Measurements from ENCODE around the gene NR2C1.
"Not testable (repeated sequence)": the region's sequence is repeated elsewhere in the genome, so short reads cannot be mapped to it uniquely, and the experiment has no call there.

Gene NR2C1

DNA sequence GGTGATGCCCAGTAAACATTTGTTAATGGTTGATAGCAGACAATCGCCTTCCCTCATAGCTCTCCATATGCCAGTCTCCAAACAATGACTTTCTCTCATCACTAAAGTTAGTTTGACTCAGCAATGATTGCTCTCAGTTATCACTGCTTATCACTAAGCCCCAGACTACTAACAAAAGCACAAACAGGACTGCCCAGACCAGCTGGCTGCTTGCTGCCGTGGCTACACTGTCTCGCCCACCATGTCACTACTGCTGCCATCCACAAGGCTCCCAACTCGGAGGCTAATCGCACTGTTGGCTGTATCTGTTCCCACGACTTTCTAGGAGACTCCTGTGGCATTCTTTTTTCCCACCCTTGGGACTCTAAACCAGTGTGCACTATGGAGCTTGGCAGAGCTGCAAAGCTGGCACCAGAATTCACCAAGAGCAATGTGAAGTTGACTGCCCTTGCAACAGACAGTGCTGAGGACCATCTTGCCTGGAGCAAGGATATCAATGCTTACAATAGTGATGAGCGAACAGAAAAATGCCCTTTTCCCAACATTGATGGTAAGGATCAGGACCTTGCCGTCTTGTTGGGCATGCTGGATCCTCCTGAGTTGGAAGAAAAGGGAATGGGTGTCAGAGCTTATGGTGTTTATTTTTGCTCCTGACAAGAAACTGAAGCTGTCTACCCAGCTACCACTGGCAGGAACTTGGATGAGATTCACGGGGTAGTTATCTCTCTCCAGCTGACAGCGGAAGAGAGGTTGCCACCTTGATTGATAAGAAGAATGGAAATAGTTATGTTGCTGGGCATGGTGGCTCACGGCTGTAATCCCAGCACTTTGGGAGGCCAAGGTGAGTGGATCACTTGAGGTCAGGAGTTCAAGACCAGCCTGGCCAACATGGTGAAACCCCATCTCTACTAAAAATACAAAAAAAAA, 27.1 kb upstream of the NR2C1 start:
- TF ChIP-seq, protein P1, sequence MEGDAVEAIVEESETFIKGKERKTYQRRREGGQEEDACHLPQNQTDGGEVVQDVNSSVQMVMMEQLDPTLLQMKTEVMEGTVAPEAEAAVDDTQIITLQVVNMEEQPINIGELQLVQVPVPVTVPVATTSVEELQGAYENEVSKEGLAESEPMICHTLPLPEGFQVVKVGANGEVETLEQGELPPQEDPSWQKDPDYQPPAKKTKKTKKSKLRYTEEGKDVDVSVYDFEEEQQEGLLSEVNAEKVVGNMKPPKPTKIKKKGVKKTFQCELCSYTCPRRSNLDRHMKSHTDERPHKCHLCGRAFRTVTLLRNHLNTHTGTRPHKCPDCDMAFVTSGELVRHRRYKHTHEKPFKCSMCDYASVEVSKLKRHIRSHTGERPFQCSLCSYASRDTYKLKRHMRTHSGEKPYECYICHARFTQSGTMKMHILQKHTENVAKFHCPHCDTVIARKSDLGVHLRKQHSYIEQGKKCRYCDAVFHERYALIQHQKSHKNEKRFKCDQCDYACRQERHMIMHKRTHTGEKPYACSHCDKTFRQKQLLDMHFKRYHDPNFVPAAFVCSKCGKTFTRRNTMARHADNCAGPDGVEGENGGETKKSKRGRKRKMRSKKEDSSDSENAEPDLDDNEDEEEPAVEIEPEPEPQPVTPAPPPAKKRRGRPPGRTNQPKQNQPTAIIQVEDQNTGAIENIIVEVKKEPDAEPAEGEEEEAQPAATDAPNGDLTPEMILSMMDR (IDR thresholded peaks at IDR 0.05; ENCODE audit: insufficient read depth, low read depth, low read length, missing control alignments), result no peak
- H3K4me3 ChIP-seq (ENCODE audit: low read length), result no peak overlapping the region

DNA sequence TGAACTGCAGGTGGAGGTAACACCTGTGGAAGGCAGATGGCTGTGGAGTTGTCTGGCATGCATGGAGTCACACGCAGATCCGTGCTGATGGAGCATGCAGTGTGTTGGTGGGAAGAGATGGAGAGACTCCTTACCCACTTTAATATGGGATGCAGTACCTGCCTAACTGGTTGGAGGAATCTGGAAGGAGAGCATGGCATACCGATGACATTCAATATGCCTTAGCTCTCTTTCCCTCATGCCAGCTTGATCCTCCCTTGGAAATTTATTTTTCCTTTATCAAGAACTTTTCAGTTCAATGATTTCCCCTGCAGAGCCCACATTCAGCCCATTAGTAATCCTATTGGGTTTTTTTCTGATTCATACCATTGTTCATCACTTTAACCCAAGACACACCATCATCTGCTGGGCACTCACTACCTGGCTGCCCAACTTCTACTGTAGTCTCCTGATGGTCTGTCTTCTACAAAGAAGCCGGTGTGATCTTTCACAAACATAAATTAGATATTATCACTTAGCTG, 25.9 kb upstream of the NR2C1 start:
- no peak for DNase-seq (ENCODE audit: low read depth)
- TF ChIP-seq, protein P1 (IDR thresholded peaks at IDR 0.05; ENCODE audit: insufficient read depth, low read depth, low read length, missing control alignments), result no peak
- H3K4me3 ChIP-seq (ENCODE audit: low read length), result no peak overlapping the region

More for the DNA sequence above, 27.1 kb upstream of the NR2C1 start:
- no peak for DNase-seq (ENCODE audit: low read depth)

DNA sequence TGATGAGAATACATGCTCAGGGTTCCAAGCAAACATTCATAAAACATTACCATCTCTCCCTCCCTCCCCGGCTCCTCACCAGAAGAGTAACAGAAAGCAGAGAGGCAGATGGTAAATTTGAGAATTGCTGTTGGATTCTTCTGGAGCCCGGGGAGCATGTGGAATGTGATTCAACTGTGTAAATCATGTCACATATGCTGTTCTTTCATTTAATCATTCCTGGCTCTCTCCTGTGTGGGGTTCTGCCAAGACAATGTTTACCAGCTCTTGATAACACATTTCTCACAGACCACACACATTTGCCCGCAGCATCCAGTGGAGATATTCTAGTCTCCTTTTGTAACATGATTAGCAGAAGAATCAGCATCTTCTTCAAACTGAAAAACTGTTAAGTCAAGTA, 23.4 kb upstream of the NR2C1 start:
- DNase-seq (ENCODE audit: low read depth), result no peak
- TF ChIP-seq, protein P1 (IDR thresholded peaks at IDR 0.05; ENCODE audit: insufficient read depth, low read depth, low read length, missing control alignments), result no peak
- no peak overlapping the region for H3K4me3 ChIP-seq (ENCODE audit: low read length)

DNA sequence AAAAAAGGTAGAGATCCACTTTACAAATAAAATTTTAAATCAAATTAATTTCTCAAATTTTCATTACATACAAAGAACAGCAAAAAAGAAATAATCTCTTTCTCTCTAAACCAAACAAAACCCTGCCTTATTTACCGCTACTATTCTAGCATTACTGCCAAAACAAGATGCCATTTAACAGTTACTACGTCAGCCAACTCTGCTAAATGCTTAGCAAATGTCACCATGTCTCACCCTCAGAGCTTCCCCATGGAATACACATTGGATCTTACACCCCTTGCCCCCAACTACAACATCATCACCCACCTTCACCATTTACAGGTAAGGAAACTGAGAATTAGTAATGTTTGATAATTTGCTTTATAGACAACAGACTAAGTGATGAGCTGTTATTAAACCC, 23.0 kb upstream of the NR2C1 start:
- H3K4me3 ChIP-seq (ENCODE audit: low read length), result no peak overlapping the region
- TF ChIP-seq, protein P1 (IDR thresholded peaks at IDR 0.05; ENCODE audit: insufficient read depth, low read depth, low read length, missing control alignments), result no peak
- DNase-seq (ENCODE audit: low read depth), result no peak

DNA sequence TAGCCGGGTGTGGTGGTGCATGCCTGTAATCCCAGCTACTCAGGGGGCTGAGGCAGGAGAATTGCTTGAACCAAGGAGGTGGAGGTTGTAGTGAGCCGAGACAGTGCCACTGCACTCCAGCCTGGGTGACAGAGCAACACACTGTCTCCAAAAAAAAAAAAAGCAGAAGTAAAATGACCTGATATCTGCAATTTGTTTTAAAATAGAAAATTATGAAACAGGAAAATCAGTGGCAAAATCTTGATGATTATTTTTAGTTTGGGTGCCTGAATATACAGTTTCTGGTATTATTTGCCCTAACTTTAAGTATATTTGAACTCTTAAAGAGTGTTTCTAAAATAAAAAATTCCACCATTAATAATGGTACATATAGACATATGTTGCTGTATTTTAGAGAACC, 22.4 kb upstream of the NR2C1 start:
- not testable (repeated sequence) for DNase-seq (ENCODE audit: low read depth); H3K4me3 ChIP-seq (ENCODE audit: low read length)

DNA sequence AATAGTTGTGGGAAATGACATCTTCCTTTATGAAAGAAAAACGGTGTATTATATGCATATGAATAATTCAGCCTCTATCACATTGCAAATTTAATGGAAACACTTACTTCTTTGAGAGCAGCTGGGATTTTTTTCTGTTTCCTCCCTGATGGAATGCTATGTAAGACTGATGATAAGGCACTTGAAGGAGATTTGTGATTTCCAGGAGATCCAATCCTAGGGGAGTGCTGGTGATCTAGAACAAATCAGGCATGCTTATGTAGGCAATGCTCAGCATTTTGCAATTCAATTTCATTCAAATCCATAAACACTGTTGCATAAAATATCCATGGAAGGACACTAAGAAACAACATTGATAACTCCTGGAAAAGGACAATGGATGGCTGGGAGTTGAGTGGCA, 16.0 kb upstream of the NR2C1 start:
- H3K4me3 ChIP-seq (ENCODE audit: low read length), result no peak overlapping the region
- DNase-seq (ENCODE audit: low read depth), result no peak
- TF ChIP-seq, protein P1 (IDR thresholded peaks at IDR 0.05; ENCODE audit: insufficient read depth, low read depth, low read length, missing control alignments), result no peak

DNA sequence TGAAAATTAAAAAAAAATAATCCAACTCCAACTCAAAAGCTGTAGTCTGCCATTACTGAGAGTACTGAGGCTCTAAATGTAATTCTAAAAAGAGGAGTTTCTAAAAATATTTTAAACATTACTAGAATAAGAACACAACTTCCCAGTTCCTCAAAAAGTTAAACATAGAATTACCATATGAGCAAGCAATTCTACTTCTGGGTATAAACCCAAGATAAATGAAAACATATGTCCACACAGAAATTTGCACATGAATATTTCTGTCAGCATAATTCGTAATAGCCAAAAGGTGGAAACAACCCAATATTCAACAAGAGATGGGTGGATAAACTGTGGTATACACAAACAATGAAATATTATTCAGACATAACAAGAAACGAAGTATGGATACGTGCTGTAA, 15.0 kb upstream of the NR2C1 start:
- DNase-seq (ENCODE audit: low read depth), result no peak
- no peak overlapping the region for H3K4me3 ChIP-seq (ENCODE audit: low read length)
- TF ChIP-seq, protein P1 (IDR thresholded peaks at IDR 0.05; ENCODE audit: insufficient read depth, low read depth, low read length, missing control alignments), result no peak

Measured in epithelial cell of esophagus (primary cell).